KOPT-K1 (cell line): ENCODE results near the gene SERPINA4.
"Not testable (repeated sequence)": the region's sequence is repeated elsewhere in the genome, so short reads cannot be mapped to it uniquely, and the experiment has no call there.

ENCODE experiments used
- H3K27ac ChIP-seq: fragments of 200-600 bp; sonication (generic); 2 replicates; pipeline ENCODE4 v1.5.1; 2016; ENCODE audit warnings: antibody characterized with exemption, mild to moderate bottlenecking, low read depth, low read length; ENCODE audit not compliant: poor library complexity, severe bottlenecking
- H3K36me3 ChIP-seq: fragments of 200-600 bp; sonication (generic); 2 replicates; pipeline ENCODE4 v1.5.1; 2017; ENCODE audit warnings: antibody characterized with exemption, mild to moderate bottlenecking, low read length, moderate library complexity; ENCODE audit not compliant: insufficient read depth
- H3K9me3 ChIP-seq: fragments of 200-600 bp; sonication (generic); 2 replicates; pipeline ENCODE4 v1.5.1; 2017; ENCODE audit warnings: antibody characterized with exemption, low read length, mild to moderate bottlenecking; ENCODE audit not compliant: insufficient read depth, poor library complexity, severe bottlenecking

Gene SERPINA4

GRCh38 chr14:94602722-94603121 lies 41.5 kb downstream of the SERPINA4 start:
- H3K9me3 ChIP-seq = no peaks in the 10 kb centered on the region
- no peak overlapping the region for H3K27ac ChIP-seq
- no peaks in the 10 kb centered on the region for H3K36me3 ChIP-seq

DNA sequence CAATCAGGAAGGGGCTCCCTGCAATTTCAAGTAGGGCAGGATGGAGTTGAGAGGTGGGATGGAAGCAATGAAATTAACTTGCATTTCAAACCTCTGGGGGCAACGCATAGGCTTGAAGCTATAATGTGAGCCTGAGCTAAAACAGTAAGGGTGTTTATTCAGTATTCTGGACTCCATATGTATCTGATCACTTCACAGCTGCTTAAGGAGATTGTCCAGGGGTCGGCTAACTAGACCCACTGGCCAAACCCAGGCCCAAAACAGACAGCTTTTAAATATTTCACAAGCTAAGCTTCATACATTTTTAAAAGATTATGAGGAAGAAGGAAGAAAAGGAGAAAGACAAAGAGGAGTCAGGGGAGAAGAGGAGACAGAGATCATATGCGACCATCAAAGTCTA lies 44.1 kb downstream of the SERPINA4 start:
- H3K36me3 ChIP-seq = no peaks in the 10 kb centered on the region
- H3K27ac ChIP-seq = no peak overlapping the region
- no peaks in the 10 kb centered on the region for H3K9me3 ChIP-seq

GRCh38 chr14:94608966-94609365 lies 47.7 kb downstream of the SERPINA4 start:
- not testable (repeated sequence) for H3K36me3 ChIP-seq, H3K9me3 ChIP-seq, H3K27ac ChIP-seq

GRCh38 chr14:94611179-94611578 lies 49.9 kb downstream of the SERPINA4 start:
- H3K36me3 ChIP-seq = no peaks in the 10 kb centered on the region
- no peaks in the 10 kb centered on the region for H3K9me3 ChIP-seq
- no peak overlapping the region for H3K27ac ChIP-seq

GRCh38 chr14:94612174-94612573 lies 50.9 kb downstream of the SERPINA4 start, which contains the start of gene SERPINA3:
Gene SERPINA3 (plus strand): TSS chr14:94612391. CDS start chr14:94614442, 2,051 bp downstream.
- Histone ChIP-seq H3K27ac (no peak within 1 kb of the TSS), H3K9me3 (peaks cover 4% of the 10 kb centered on the region), H3K36me3 (no peaks in the 10 kb centered on the region)

DNA sequence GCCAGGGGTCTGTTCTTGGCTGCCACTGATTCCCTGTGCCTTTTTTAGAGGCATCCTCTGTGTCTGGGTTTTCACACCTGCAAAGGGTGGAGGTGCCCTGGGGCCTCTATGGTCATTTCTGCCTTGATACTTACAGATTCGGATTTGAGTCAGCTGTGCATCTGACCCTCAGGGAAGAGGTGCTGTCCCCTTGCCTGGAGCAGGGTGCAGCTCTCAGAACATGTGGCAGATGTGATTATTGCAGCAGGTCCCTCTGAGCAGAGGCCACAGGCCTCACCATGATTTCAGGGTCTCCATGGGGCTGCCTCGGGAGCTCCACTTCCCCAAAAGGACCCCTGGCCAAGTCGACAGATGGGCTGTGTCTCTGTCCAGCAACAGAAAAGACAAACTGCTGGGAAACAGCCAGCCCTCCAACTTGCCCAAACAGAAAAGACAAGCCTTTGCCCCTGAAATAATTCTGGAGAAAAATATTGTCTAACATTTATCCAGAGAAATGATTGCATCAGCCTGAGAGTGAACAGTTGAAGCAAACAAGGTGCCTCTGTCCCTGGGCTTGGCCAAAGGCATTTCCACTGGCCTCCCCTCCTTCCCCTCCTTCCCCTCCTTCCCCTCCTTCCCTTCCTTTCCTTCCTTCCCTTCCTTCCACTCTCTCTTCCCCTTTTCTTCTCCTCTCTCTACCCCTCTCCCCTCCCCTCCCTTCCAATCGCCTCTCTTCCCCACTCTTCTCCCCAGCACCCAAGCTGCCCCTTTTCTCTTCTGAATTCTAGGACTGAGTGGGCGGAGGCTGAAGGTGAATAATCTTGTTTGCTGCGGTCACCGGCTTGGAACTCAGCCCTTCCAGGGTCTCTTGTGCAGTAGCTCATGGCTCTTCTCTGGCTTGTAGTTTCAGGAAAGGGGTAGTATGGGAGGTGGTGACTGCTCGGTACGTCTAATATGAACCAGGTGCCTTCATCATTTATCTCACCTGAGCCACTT lies 51.6 kb downstream of the SERPINA4 start:
- no peak overlapping the region for H3K27ac ChIP-seq
- no peaks in the 10 kb centered on the region for H3K36me3 ChIP-seq

GRCh38 chr14:94613720-94614644 lies 52.7 kb downstream of the SERPINA4 start:
- Histone ChIP-seq H3K9me3 (peaks cover 20% of the 10 kb centered on the region), H3K36me3 (no peaks in the 10 kb centered on the region), H3K27ac (no peak overlapping the region)

More for the DNA sequence above, 51.6 kb downstream of the SERPINA4 start:
- H3K9me3 ChIP-seq = peaks cover 9% of the 10 kb centered on the region

DNA sequence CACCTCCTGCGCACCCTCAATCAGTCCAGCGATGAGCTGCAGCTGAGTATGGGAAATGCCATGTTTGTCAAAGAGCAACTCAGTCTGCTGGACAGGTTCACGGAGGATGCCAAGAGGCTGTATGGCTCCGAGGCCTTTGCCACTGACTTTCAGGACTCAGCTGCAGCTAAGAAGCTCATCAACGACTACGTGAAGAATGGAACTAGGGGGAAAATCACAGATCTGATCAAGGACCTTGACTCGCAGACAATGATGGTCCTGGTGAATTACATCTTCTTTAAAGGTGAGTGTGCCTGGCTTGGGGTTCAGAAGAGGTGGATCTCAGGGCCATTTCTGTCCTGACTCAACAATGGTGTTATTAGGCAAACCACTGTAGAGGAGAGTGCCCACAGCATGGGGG lies 53.6 kb downstream of the SERPINA4 start:
- no peaks in the 10 kb centered on the region for H3K36me3 ChIP-seq

DNA sequence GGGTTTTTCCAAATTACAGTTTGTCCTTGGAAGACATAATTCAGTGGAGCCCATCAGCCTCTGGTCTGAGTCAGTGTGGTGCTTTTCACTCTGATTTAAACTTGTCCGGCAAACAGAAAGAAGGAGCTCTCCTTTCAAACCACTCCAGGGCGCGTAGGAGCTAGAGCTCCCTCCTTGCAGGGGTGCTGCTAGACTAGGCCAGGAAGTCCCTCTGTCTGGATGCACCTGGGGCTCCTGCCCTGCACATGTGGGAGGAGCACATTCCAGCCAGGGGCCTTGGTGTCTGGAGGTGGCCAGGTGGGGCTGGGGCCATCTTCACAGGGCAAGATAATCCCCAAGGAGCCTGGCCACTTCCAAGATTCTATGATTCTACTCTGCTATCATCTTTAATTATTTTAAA lies 54.0 kb downstream of the SERPINA4 start:
- H3K27ac ChIP-seq = no peak overlapping the region
- H3K36me3 ChIP-seq = no peaks in the 10 kb centered on the region
- H3K9me3 ChIP-seq = peaks cover 21% of the 10 kb centered on the region

More for the DNA sequence above, 53.6 kb downstream of the SERPINA4 start:
- H3K9me3 ChIP-seq = peaks cover 21% of the 10 kb centered on the region
- H3K27ac ChIP-seq = no peak overlapping the region

GRCh38 chr14:94615823-94616570 lies 54.8 kb downstream of the SERPINA4 start:
- H3K27ac ChIP-seq = no peak overlapping the region
- peaks cover 21% of the 10 kb centered on the region for H3K9me3 ChIP-seq
- no peaks in the 10 kb centered on the region for H3K36me3 ChIP-seq

- H3K36me3 ChIP-seq = no peaks in the 10 kb centered on the region
- H3K9me3 ChIP-seq = peaks cover 21% of the 10 kb centered on the region
- no peak overlapping the region for H3K27ac ChIP-seq
Measured at GRCh38 chr14:94617366-94617941, 56.2 kb downstream of the SERPINA4 start.

GRCh38 chr14:94617988-94618822 lies 57.0 kb downstream of the SERPINA4 start:
- H3K27ac ChIP-seq = no peak overlapping the region
- H3K9me3 ChIP-seq = peaks cover 21% of the 10 kb centered on the region
- H3K36me3 ChIP-seq = no peaks in the 10 kb centered on the region

DNA sequence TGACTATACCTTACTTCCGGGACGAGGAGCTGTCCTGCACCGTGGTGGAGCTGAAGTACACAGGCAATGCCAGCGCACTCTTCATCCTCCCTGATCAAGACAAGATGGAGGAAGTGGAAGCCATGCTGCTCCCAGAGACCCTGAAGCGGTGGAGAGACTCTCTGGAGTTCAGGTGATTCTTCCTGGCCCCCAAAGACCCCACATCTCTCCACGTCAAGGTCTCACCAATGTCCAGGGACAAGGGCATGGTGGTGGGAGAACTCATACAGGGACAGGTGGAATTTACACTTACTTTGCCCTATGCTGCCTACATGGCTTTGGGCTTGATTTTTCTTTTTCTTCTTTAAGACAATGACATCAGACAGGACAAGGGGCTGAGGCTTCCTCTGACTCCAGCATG lies 58.1 kb downstream of the SERPINA4 start:
- Histone ChIP-seq H3K27ac (no peak overlapping the region), H3K9me3 (peaks cover 21% of the 10 kb centered on the region), H3K36me3 (no peaks in the 10 kb centered on the region)
